SH-SY5Y (cell line): ENCODE results near the gene HENMT1.

ENCODE experiments used
- GATA2 ChIP-seq: IDR thresholded peaks from 2 replicates; pipeline ENCODE4 v1.6.1; 2011; ENCODE audit warnings: mild to moderate bottlenecking, low read depth, low read length
- GATA3 ChIP-seq: IDR thresholded peaks from 2 replicates; pipeline ENCODE4 v1.6.1; 2011; ENCODE audit warnings: low read depth, mild to moderate bottlenecking, low read length, moderate library complexity

HENMT1 gene

DNA sequence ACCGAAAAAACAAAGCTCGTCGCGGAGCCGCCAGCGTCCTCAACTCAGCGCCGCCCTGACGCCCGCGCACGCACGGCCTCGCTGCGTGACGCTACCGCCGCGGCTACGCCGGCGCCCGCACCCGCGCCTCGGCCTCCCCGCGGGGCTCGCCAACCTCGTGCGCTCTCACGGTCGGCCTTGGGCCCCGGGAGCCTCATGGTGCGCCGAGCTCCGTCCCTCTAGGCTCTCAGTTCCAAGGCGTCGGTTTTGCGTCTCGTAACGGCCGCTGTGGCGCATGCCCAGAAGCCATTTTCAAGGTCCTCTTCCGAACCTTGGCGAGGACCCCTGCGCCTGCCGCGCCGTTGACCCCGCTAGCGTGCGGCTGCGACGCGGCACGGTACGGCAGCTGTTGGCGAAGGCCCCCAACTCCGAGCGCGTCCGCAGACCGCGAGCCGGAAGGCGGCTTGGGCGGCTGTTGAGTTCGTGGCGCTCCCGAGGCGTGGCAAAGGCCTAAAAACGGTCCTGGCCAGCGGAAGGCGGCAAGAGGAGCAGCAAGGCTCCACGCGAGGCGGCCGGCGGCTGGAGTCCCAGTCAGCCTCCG lies at the start of gene HENMT1:
Gene HENMT1, minus strand, starts transcription at position 64 of the 580 bp plus-strand sequence. CDS start 1,209 bp downstream, outside the sequence.
- TF ChIP-seq GATA3 = no peak
- TF ChIP-seq GATA2 = no peak

GRCh38 chr1:108708691-108709660 lies 48.1 kb upstream of the HENMT1 start:
- TF ChIP-seq GATA3 = no peak

- TF ChIP-seq GATA3 (no peak), GATA2 (no peak)
These were observed 45.8 kb upstream of the HENMT1 start for GRCh38 chr1:108706643-108707042.

DNA sequence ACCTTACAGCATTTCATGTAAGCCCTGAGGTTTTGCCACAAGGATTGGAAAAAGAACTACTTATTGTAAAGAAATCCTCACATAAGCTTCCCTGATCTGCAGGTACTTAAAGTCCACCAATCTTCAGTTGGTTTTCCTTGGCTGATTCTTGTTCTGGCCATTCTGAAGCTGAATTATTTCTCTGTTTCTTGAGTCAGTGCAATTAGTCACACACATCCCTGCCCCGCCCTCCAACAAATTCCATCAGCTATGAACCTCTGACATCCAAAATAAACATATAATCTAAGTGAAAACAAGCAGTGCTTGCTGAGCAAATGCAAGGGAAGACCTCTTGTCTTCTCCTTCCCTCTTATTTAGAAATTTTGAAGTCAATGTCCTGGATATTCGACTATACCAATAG lies 43.6 kb upstream of the HENMT1 start:
- TF ChIP-seq GATA3 = no peak
- no peak for TF ChIP-seq GATA2

- no peak for TF ChIP-seq GATA3
- no peak for TF ChIP-seq GATA2
These were observed 43.0 kb upstream of the HENMT1 start for GRCh38 chr1:108703939-108704338.

DNA sequence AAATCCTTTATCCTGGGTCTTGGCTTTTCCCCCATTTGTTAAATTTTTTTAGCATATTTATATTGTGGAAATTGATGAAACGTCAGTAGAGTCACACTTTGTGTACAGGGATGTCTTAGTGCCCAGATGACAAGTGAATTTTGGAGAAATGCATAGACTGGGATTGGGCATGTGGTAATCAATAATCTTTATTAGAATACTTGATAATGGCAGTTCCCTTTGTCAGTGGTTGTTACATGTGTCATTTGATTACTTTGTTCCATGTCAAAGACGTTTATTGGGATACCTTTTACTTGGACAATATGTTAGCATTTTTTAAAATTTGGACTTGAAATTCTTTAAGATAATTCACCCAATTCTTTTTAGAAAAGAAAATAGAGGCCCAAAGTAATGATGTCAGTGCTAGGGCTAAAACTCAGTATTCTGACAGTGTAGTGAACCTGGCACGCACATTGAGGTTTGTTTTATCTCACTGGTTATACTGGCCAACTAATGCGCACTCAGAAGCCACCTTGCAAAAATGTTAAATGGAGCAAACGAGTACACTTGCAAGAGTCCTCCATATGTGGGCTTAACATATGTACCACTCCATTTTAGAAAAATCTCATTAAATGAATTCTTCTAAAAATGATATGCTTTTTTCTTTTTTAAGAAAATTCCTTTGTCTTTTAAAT lies 40.4 kb upstream of the HENMT1 start:
- TF ChIP-seq GATA2 = no peak
- TF ChIP-seq GATA3 = no peak

DNA sequence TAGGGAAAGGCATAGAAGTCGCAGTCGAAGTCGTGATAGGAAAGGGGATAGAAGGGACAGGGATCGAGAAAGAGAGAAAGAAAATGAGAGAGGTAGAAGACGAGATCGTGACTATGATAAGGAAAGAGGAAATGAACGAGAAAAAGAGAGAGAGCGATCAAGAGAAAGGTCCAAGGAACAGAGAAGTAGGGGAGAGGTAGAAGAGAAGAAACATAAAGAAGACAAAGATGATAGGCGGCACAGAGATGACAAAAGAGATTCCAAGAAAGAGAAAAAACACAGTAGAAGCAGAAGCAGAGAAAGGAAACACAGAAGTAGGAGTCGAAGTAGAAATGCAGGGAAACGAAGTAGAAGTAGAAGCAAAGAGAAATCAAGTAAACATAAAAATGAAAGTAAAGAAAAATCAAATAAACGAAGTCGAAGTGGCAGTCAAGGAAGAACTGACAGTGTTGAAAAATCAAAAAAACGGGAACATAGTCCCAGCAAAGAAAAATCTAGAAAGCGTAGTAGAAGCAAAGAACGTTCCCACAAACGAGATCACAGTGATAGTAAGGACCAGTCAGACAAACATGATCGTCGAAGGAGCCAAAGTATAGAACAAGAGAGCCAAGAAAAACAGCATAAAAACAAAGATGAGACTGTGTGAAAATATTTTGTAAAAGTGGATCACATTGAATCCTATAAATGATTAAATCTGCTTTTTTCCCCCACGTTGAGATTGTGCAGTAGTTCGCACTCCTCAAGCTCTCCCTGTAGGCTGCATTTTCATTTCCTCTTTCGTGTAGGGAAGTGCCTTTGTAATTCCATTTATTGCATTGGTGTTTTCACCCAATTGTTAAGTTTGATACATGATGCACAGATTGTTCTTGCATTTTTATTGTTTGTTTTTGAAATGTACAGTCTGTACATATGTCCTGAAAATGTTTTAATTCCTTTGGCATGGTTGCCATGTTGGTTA lies 38.8 kb upstream of the HENMT1 start:
- TF ChIP-seq GATA3 = no peak
- TF ChIP-seq GATA2 = no peak; the same call in 1 of the 2 replicates

- TF ChIP-seq GATA3 = no peak
- no peak for TF ChIP-seq GATA2
These were observed 34.6 kb upstream of the HENMT1 start for GRCh38 chr1:108695535-108695934.

GRCh38 chr1:108692724-108693655 lies 32.1 kb upstream of the HENMT1 start:
- TF ChIP-seq GATA2 (no peak), GATA3 (no peak)

DNA sequence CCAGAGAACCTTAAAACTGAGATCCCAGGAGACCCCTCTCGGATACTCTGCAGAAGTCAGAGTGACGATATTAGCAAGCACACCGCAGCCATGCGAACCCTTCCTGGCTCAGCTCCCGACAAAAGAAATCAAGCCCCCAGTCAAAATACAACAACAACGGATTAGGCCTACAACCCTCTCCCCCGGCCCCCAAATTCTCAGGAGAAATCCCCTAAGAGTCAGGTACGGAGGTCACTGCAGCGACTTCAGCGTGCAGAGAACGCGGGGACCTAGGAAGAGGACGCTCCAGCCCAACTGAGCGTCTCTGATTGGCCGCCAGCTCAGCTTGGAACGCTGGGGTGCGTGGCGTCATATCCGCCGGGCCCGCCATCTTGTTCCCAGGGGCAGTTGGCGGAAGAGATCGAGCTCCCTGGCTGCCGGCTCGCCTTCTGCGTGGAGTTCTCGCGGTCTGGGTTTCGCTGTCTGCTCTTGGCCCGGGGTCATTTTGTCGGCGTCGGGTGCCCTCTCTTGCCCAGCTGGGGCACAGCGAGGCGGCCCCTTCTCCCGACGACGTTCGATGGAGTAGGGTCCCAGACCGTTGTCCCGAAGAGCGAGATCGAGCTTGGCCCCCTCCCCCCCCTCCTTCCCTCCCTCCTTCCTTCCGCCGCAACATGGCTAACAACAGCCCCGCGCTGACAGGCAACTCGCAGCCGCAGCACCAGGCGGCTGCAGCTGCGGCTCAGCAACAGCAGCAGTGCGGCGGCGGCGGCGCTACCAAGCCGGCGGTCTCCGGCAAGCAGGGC lies 31.2 kb upstream of the HENMT1 start, which contains the start of gene PRPF38B:
Gene PRPF38B, plus strand, starts transcription at position 369 of the 782 bp plus-strand sequence. Its CDS starts 282 bp downstream, at position 651.
- no peak; the same call in none of the 2 replicates for TF ChIP-seq GATA3

- TF ChIP-seq GATA2 (peak; percentile 88), GATA3 (peak; percentile 74)
These were observed 30.4 kb upstream of the HENMT1 start for GRCh38 chr1:108691128-108691941.
